GM12873 (cell line): Measurements from ENCODE around the gene FANCB.

ENCODE experiments used
- TF ChIP-seq, protein P1 (sequence below): IDR thresholded peaks from 2 replicates; pipeline ENCODE4 v1.5.1; 2012; ENCODE audit warnings: low read depth, mild to moderate bottlenecking, moderate library complexity, low read length, control low read depth; ENCODE audit not compliant: insufficient read depth; ENCODE audit errors: missing control alignments

FANCB gene

DNA sequence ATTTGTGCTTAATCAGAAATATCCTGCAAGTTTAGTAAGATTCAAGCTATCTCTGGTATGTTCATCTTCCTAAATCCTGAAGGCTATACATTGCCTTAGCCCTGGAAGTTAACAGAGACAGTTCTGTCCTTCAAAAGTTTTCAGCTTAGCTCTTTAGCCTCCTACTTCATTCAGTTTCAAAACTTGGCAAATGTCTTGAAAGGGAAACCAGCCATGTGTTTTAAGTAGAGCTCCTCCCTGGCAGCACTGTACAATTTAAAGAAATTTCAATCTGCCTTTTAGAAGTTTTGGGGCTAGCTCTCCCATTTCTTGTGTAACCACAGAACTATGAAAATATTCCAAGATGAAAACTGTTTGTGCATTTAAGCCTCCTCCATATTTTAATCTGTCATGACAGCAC, 47.0 kb downstream of the FANCB start:
- TF ChIP-seq, protein P1, sequence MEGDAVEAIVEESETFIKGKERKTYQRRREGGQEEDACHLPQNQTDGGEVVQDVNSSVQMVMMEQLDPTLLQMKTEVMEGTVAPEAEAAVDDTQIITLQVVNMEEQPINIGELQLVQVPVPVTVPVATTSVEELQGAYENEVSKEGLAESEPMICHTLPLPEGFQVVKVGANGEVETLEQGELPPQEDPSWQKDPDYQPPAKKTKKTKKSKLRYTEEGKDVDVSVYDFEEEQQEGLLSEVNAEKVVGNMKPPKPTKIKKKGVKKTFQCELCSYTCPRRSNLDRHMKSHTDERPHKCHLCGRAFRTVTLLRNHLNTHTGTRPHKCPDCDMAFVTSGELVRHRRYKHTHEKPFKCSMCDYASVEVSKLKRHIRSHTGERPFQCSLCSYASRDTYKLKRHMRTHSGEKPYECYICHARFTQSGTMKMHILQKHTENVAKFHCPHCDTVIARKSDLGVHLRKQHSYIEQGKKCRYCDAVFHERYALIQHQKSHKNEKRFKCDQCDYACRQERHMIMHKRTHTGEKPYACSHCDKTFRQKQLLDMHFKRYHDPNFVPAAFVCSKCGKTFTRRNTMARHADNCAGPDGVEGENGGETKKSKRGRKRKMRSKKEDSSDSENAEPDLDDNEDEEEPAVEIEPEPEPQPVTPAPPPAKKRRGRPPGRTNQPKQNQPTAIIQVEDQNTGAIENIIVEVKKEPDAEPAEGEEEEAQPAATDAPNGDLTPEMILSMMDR: no peak

DNA sequence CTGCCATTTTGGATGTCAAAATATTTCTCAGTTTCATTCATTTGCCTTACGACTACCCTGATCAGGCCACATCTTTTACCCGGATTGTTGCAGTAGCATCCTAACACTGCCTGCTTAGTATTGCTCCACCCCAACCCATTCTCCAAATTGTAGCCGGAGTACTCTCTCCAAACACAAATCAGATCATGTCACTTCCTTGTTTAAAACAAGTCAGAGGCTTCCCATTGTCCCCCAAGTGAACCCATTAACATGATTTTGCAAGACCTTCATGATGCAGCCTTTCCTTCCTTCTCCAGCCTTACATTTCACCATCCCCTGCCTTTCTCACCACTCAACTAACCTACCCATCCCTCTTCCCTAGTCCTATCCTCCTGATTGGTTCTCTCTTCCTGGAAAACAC, 53.1 kb downstream of the FANCB start:
- TF ChIP-seq, protein P1: no peak

DNA sequence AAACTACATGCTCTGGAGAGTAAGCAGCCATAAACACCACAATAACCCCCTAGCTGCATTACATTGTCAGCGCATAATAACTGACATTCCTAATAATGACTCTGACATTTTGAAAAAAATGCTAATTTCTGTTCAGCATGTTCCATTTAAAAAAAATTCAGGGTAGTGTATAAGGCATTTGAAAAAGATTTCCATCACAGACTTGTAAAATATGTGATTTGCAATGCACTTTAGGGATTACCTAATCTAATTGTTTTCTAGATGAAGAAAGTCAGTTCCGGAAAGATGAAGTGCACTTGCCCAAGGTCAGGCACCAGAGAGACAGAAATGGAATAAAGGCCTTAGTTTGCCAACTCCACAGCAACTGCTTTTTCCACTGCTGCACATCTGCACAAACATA, 55.3 kb downstream of the FANCB start:
- TF ChIP-seq, protein P1: no peak

DNA sequence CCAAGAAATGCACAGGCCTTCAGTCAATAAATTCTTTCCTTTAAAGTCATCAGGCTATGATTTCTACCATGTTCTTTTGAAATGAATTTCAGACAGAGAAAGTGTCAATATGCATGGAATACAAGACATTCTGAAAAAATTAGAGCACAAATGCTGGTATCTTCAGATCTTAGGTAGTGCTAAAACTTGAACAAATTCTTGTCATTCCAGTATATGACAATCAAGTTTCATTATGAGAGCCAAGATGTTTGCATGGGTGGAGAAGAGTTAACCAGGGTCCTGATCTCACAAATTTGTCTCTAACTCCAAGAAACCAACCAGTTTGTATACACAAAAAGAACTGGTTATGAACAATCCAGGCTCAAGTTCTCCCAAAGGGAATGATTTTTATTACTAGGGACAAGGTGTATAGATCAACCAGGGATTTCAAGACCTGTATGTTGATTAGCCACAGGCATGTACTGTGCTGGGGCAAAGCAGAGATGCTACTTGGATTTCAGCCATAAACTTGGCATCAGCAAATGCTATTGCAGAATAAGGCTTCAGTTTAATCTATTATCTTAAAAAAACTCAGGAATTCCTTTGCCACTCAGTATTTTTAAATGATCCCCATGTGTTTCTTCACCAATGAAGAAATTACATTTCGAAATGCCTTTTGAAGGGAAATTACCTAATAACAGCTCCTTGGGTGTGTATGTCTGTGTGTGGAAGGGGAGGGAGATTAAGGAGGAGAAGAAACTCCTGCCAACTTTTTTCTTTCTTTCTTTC, 69.7 kb downstream of the FANCB start:
- TF ChIP-seq, protein P1: no peak

DNA sequence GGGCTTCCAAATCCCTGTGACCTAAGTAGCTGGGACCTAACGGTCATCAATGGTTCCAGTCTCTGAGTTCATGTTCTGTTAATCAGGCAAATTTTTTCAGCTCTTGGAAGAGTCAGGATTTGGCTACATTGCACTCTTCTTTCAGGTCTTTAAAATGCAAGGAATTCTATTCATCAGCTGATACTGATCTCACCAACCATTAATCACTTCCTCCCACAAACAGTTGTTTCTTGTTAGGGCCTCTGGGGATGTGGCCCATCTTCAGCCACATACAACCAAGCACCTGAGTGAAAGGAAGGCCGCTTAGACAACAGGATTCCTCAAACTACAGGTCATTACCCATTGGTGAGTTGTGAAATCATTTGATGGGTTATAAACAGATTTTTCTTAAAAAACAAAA, 71.7 kb downstream of the FANCB start:
- TF ChIP-seq, protein P1: no peak

DNA sequence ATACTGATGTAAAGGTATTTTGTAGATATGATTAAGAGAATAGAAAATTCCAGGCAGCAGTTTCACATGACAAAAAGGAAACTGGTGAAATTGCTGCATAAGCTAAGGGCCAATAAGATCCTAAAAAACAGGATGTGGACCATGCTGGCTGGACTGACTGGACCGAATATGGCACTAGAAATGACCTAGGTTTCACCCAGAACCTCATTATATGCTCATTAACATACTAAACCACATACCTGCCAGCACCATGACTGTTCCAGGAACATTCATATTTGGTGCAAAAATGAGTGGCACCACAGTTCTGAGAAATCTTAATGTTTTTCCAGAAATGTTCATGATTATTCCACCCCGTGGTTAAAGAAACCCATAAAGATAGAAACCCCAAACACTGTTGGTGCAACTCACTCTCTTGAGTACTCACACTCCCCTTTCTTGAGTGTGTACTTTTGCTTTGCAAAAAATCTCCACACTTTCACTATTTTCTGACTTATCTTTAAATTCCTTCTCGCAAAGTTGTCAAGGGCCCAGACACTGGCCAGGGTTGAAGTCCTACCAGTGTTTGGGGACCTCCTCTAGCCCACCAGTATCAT, 74.0 kb downstream of the FANCB start:
- TF ChIP-seq, protein P1: no peak
